SK-N-SH (cell line): ENCODE measurements around the gene SHCBP1L.

ENCODE experiments used
- CTCF ChIP-seq: fragments of 200-600 bp; sonication (generic); IDR thresholded peaks from 2 replicates; pipeline ENCODE4 v1.6.1; 2017; ENCODE audit warnings: antibody characterized with exemption, mild to moderate bottlenecking, moderate library complexity
- EP300 ChIP-seq, 2 experiments: IDR thresholded peaks; 2 replicates each; pipeline versions ENCODE4 v1.4.0 to v1.6.1; 2012; ENCODE audit warnings: borderline replicate concordance in 1 of 2, low read depth in 1 of 2, low read length in 1 of 2
- GABPA ChIP-seq: IDR thresholded peaks from 2 replicates; pipeline ENCODE4 v1.4.0; 2012; ENCODE audit warnings: low read depth, mild to moderate bottlenecking
- MXI1 ChIP-seq: IDR thresholded peaks from 2 replicates; pipeline ENCODE4 v1.6.1; 2012; ENCODE audit warnings: mild to moderate bottlenecking, low read depth, low read length, improper control_type of control experiment
- NRF1 ChIP-seq: IDR thresholded peaks from 2 replicates; pipeline ENCODE4 v1.6.1; 2012; ENCODE audit warnings: low read depth, mild to moderate bottlenecking, low read length
- RAD21 ChIP-seq: IDR thresholded peaks from 2 replicates; pipeline ENCODE4 v1.6.1; 2012; ENCODE audit warnings: mild to moderate bottlenecking, low read length
- SMC3 ChIP-seq: IDR thresholded peaks from 2 replicates; pipeline ENCODE4 v1.6.1; 2012; ENCODE audit warnings: low read depth, low read length, improper control_type of control experiment
- ZBTB33 ChIP-seq: IDR thresholded peaks from 2 replicates; pipeline ENCODE4 v1.4.0; 2012; ENCODE audit warnings: low read depth, borderline replicate concordance

- TF ChIP-seq SMC3 (no peak), ZBTB33 (no peak), EP300 (IDR thresholded peaks at IDR 0.05; ENCODE audit: borderline replicate concordance in 1 of 2, low read depth in 1 of 2, low read length in 1 of 2) (no peak), GABPA (no peak), MXI1 (no peak), NRF1 (no peak), CTCF (no peak), RAD21 (no peak)
These were observed 85.1 kb downstream of the SHCBP1L start for GRCh38 chr1:182867861-182868260.
